B cell (primary cell): ENCODE data around the gene APOOL. TPM values are rescaled to one million over a fixed set of nuclear protein-coding genes. Genes with fewer than 3 reads are reported as not detected.

Experiments
- ATAC-seq: fragments of 200-7000 bp; cut with Tn5 transposase; one replicate; pipeline ENCODE4 v1.10.0; 2021; ENCODE audit warnings: low read depth, mild to moderate bottlenecking, moderate number of reproducible peaks, moderate library complexity
- CTCF ChIA-PET: fragments of 350-600 bp; sonication (Branson Sonifier 250); formaldehyde crosslinking; loops from one replicate; lab custom pipeline; 2021; ENCODE audit warnings: antibody characterized with exemption, inconsistent platforms; lab: Charles Lee
- POLR2A ChIA-PET: fragments of 350-600 bp; sonication (Branson Sonifier 250); formaldehyde crosslinking; loops from one replicate; lab custom pipeline; 2021; ENCODE audit warnings: antibody characterized with exemption; lab: Charles Lee
- DNase-seq: peaks from one replicate; pipeline ENCODE4 v3.0.0; 2013
- H2AFZ ChIP-seq: 2 replicates; pipeline ENCODE4 v1.6.1; 2012; ENCODE audit warnings: mild to moderate bottlenecking, low read depth, low read length; ENCODE audit not compliant: insufficient read depth, poor library complexity, severe bottlenecking
- H3K27ac ChIP-seq, 2 donors: 1 replicate in 1 of 2; 2 replicates in 1 of 2; pipeline ENCODE4 v1.5.1; 2012 to 2013; ENCODE audit warnings: low read length in 2 of 2, mild to moderate bottlenecking in 2 of 2, moderate library complexity in 1 of 2
- H3K27me3 ChIP-seq, 4 experiments: fragments of 200-600 bp in 1 of 4; sonication (generic) in 1 of 4; replicated peaks in 1 of 4; 1 replicate in 2 of 4; 2 replicates in 2 of 4; pipeline versions ENCODE4 v1.6.1 to v1.7.0; 2013 to 2016; ENCODE audit warnings: low read length in 3 of 4, mild to moderate bottlenecking in 2 of 4, mixed read lengths in 1 of 4, moderate library complexity in 1 of 4; ENCODE audit not compliant: insufficient read depth in 4 of 4, control insufficient read depth in 3 of 4; ENCODE audit errors: control extremely low read depth in 1 of 4
- H3K36me3 ChIP-seq, 2 experiments: replicated peaks in 1 of 2; 1 replicate in 1 of 2; 2 replicates in 1 of 2; pipeline versions ENCODE4 v1.6.1 to v1.7.1; 2013; ENCODE audit warnings: low read length in 1 of 2; ENCODE audit not compliant: insufficient read depth in 2 of 2, control insufficient read depth in 1 of 2; ENCODE audit errors: control extremely low read depth in 1 of 2, extremely low read depth in 1 of 2
- H3K4me1 ChIP-seq, 2 donors: fragments of 200-600 bp in 1 of 2; sonication (generic) in 1 of 2; 1 replicate in 1 of 2; 2 replicates in 1 of 2; pipeline versions ENCODE4 v1.5.1 to v1.6.1; 2013 to 2017; ENCODE audit warnings: low read length in 2 of 2; ENCODE audit not compliant: control insufficient read depth in 2 of 2, insufficient read depth in 2 of 2
- H3K4me2 ChIP-seq: replicated peaks from 2 replicates; pipeline ENCODE3; 2012; ENCODE audit warnings: mild to moderate bottlenecking, low read depth, low read length; ENCODE audit not compliant: poor library complexity, severe bottlenecking
- H3K4me3 ChIP-seq, 5 experiments: fragments of 200-600 bp in 1 of 5; sonication (generic) in 1 of 5; 1 replicate in 3 of 5; 2 replicates in 2 of 5; pipeline versions ENCODE4 v1.5.1 to v1.7.0; 2011 to 2016; ENCODE audit warnings: low read length in 4 of 5, mild to moderate bottlenecking in 4 of 5, low read depth in 2 of 5, control low read depth in 1 of 5, moderate library complexity in 1 of 5; ENCODE audit not compliant: insufficient read depth in 1 of 5; ENCODE audit errors: control extremely low read depth in 1 of 5, extremely low read depth in 1 of 5
- H3K79me2 ChIP-seq: fragments of 200-600 bp; sonication (generic); one replicate; pipeline ENCODE4 v1.6.0; 2016; ENCODE audit warnings: low read length; ENCODE audit not compliant: control insufficient read depth, insufficient read depth
- H3K9ac ChIP-seq: fragments of 200-600 bp; sonication (generic); 2 replicates; pipeline ENCODE4 v1.6.1; 2017; ENCODE audit warnings: mild to moderate bottlenecking, low read length, moderate library complexity
- H3K9me3 ChIP-seq, 3 donors: one replicate each; pipeline versions ENCODE4 v1.6.1 to v1.7.1; 2013; ENCODE audit warnings: low read length in 2 of 3; ENCODE audit not compliant: control insufficient read depth in 2 of 3, insufficient read depth in 1 of 3; ENCODE audit errors: control extremely low read depth in 1 of 3
- H4K20me1 ChIP-seq: 2 replicates; pipeline ENCODE4 v1.6.0; 2012; ENCODE audit warnings: mild to moderate bottlenecking, low read length; ENCODE audit not compliant: insufficient read depth, control insufficient read depth, poor library complexity, severe bottlenecking
- H3K27ac Mint-ChIP-seq: one replicate; pipeline ENCODE4 v1.8.0; 2021; ENCODE audit warnings: mixed read lengths
- H3K27me3 Mint-ChIP-seq: one replicate; pipeline ENCODE4 v1.8.0; 2021; ENCODE audit warnings: mixed read lengths
- H3K4me1 Mint-ChIP-seq: one replicate; pipeline ENCODE4 v1.8.0; 2021; ENCODE audit warnings: mixed read lengths
- H3K4me3 Mint-ChIP-seq: one replicate; pipeline ENCODE4 v1.8.0; 2021; ENCODE audit warnings: mixed read lengths
- H3K9me3 Mint-ChIP-seq: one replicate; pipeline ENCODE4 v1.8.0; 2022; ENCODE audit warnings: mixed read lengths; ENCODE audit not compliant: insufficient read depth
- EZH2 ChIP-seq: IDR thresholded peaks from 2 replicates; pipeline ENCODE4 v1.6.1; 2012; ENCODE audit warnings: borderline replicate concordance, low read depth, mild to moderate bottlenecking, moderate library complexity, low read length; ENCODE audit not compliant: insufficient read depth, poor library complexity, severe bottlenecking
- WGBS: methylation state at CpG from one replicate; pipeline ENCODE4 v1.1.5; 2013; ENCODE audit warnings: missing lambda C conversion rate; ENCODE audit not compliant: insufficient coverage; 5-methylcytosine and 5-hydroxymethylcytosine counted together
- intact Hi-C: fragments of 100-400 bp; cut with micrococcal nuclease; formaldehyde crosslinking; loops from one replicate; pipeline ENCODE4 v1.10.0; 2022
- polyA plus RNA-seq: library from polyadenylated mRNA; depleted of rRNA; stranded (reverse); fragments of >200 nt; gene quantifications from 2 replicates; pipeline ENCODE4 v1.2.3, GENCODE V29; 2012
- total RNA-seq, 2 donors: library from RNA; stranded (reverse); fragments of 120-200 nt in 1 of 2; gene quantifications; 1 replicate in 1 of 2; 2 replicates in 1 of 2; pipeline versions ENCODE4 v1.2.3 to v1.2.4, GENCODE V29; 2013 to 2022
- TF ChIP-seq, protein P1 (sequence below): fragments of 200-600 bp; IDR thresholded peaks from one replicate; pipeline ENCODE4 v1.8.0; 2022; ENCODE audit warnings: antibody characterized with exemption, mild to moderate bottlenecking

Gene APOOL
- total and polyA plus RNA-seq, 2 donors (not counting 1 experiment from before 2014, with no cell fraction given) = 1.8 to 9.7 TPM

DNA sequence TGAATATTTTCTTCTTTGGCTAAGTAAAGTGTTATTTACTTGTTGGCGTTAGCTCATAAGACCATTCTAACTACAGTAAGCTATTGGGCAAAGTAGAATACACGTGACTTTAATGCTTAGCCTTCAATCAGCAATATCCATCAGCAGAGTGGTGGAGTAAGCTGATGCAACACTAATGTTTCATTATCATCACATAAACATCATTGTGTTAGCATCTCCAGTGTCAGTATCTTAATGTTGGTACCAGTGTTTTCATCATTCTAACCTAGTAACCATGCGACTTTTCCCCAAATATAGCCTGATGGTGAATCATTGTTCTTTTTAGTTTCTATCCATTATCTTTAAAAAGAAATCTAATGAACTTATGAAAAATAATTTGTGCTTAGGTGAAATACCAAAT lies 48.5 kb downstream of the APOOL start:
- ChIA-PET POLR2A (no interaction called here), CTCF (no interaction called here)
- Mint-ChIP-seq H3K4me3 (no peak overlapping the region), H3K4me1 (no peaks in the 10 kb centered on the region), H3K9me3 (no peaks in the 10 kb centered on the region), H3K27me3 (no peaks in the 10 kb centered on the region), H3K27ac (no peak overlapping the region)
- no peak for DNase-seq
- TF ChIP-seq, protein P1, sequence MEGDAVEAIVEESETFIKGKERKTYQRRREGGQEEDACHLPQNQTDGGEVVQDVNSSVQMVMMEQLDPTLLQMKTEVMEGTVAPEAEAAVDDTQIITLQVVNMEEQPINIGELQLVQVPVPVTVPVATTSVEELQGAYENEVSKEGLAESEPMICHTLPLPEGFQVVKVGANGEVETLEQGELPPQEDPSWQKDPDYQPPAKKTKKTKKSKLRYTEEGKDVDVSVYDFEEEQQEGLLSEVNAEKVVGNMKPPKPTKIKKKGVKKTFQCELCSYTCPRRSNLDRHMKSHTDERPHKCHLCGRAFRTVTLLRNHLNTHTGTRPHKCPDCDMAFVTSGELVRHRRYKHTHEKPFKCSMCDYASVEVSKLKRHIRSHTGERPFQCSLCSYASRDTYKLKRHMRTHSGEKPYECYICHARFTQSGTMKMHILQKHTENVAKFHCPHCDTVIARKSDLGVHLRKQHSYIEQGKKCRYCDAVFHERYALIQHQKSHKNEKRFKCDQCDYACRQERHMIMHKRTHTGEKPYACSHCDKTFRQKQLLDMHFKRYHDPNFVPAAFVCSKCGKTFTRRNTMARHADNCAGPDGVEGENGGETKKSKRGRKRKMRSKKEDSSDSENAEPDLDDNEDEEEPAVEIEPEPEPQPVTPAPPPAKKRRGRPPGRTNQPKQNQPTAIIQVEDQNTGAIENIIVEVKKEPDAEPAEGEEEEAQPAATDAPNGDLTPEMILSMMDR = no peak
- TF ChIP-seq EZH2 = no peak
- Histone ChIP-seq H3K27ac (no peak overlapping the region), H3K36me3 (peaks cover 0 to 4% of the 10 kb centered on the region in 2 experiments), H3K4me3 (no peak overlapping the region), H3K9me3 (no peaks in the 10 kb centered on the region), H2AFZ (no peak overlapping the region), H3K4me2 (no peak overlapping the region), H3K27me3 (no peaks in the 10 kb centered on the region), H3K4me1 (no peaks in the 10 kb centered on the region), H3K79me2 (no peaks in the 10 kb centered on the region), H3K9ac (no peak overlapping the region), H4K20me1 (no peaks in the 10 kb centered on the region)
- no CpG with 5 or more reads among the region's 3 CpGs for WGBS
- ATAC-seq = no peak
- intact Hi-C loops = no loop called here

DNA sequence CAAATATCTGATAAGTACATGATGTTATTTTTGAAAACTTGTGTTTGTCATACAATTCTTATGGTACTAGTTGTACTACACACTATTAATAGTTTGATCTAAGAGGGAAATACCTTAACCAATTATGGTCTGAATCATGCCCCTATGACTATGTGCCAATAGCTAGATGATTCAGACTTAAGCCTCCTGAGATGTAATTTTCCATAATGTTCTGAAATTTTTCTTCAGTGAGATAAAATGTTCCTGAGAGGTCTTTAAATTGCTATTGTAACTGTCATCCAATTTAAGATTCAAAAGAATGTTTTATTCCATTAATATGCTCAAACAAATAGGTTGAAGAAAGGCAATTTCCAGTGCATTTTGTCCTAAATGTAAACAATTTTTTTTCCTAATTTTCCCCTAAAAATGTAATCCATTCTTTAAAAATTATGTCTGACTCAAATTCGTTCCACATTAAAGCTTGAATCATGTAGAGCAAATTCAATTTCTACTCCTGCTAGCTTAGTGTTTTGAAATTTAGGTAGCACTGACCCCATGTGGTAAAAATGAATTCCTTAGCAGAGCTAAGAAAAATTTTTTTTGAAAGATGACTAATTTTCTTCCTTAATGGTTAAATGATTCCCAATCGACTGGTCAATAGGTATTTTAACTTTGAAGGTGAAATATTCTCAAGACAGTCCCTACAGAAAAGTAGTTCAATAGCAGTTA lies 49.1 kb downstream of the APOOL start:
- ChIA-PET CTCF (interaction anchor here (0.9 to 1.1 kb wide), 2 partner anchors 323 to 1007 kb away, joined by 3 to 4 read pairs; no protein-coding TSS in a partner anchor), POLR2A (no interaction called here)
- no peaks in the 10 kb centered on the region for H3K27me3 ChIP-seq
- H3K27ac Mint-ChIP-seq = no peak overlapping the region
- intact Hi-C loops = no loop called here
- no peaks in the 10 kb centered on the region for H3K9me3 ChIP-seq
- no peak for DNase-seq
- H3K79me2 ChIP-seq = no peaks in the 10 kb centered on the region
- no peak overlapping the region for H3K4me2 ChIP-seq
- no peaks in the 10 kb centered on the region for H4K20me1 ChIP-seq
- H3K9ac ChIP-seq = no peak overlapping the region
- H3K9me3 Mint-ChIP-seq = no peaks in the 10 kb centered on the region
- no peaks in the 10 kb centered on the region for H3K4me1 ChIP-seq
- TF ChIP-seq EZH2 = no peak
- TF ChIP-seq, protein P1 = no peak
- no peaks in the 10 kb centered on the region for H3K4me1 Mint-ChIP-seq
- no peak for ATAC-seq
- peaks cover 0 to 2% of the 10 kb centered on the region in 2 experiments for H3K36me3 ChIP-seq
- no peak overlapping the region for H2AFZ ChIP-seq
- H3K27me3 Mint-ChIP-seq = no peaks in the 10 kb centered on the region
- H3K4me3 Mint-ChIP-seq = no peak overlapping the region
- H3K4me3 ChIP-seq = no peak overlapping the region
- no peak overlapping the region for H3K27ac ChIP-seq
- no CpG with 5 or more reads among the region's 2 CpGs for WGBS
